OCI-M2 (cell line): ENCODE data around the gene B3GNT3.
A peak's percentile ranks its signal among the peaks of the same experiment; 100 is the strongest.

Experiments used
- DNase-seq: peaks from one replicate; lab custom pipeline; 2025; ENCODE audit not compliant: unreplicated experiment; lab: John Stamatoyannopoulos, UW

The B3GNT3 gene, protein sequence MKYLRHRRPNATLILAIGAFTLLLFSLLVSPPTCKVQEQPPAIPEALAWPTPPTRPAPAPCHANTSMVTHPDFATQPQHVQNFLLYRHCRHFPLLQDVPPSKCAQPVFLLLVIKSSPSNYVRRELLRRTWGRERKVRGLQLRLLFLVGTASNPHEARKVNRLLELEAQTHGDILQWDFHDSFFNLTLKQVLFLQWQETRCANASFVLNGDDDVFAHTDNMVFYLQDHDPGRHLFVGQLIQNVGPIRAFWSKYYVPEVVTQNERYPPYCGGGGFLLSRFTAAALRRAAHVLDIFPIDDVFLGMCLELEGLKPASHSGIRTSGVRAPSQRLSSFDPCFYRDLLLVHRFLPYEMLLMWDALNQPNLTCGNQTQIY

DNA sequence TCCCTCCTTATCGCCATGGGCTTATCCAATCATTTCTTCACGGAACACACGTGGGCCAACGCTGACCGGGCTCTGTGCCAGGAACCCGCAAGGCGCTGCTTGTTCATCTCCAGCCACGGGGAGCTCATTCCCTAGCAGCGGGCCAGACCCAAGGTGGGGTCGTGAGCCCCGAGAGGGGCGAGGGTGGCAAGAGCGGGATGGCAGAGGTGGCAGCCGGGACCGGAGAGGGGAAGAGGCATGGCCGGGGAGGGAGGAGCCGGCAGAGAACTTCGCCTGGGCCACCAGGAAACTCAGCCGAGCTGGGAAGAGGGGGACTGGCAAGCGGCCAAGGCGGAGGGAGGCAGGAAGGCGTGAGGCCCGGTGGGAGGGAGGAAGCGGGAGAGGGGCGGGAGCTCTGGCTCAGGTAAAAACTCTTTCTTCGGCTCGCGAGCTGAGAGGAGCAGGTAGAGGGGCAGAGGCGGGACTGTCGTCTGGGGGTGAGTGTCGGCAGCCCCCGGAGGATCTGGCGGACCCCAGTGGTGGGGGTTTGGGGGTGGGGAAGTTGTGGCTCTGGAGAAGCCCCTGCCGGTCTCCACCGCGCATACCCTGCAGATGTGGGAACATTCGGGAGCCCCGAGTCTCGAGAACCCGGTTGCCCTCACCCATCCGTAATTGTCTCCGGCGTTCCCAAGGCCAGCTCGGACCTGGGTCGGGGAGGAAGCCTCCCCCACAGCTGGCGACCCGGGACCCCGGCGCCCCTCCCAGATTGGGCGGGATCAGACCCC, at the start of gene B3GNT3:
TSS of gene B3GNT3 (plus strand) at position 408 of the 764 bp plus-strand sequence. CDS start 12,670 bp downstream, outside the sequence.
- no peak for DNase-seq

GRCh38 chr19:17747205-17748098, 47.5 kb upstream of the B3GNT3 start:
- DNase-seq, result peak; percentile 61

DNA sequence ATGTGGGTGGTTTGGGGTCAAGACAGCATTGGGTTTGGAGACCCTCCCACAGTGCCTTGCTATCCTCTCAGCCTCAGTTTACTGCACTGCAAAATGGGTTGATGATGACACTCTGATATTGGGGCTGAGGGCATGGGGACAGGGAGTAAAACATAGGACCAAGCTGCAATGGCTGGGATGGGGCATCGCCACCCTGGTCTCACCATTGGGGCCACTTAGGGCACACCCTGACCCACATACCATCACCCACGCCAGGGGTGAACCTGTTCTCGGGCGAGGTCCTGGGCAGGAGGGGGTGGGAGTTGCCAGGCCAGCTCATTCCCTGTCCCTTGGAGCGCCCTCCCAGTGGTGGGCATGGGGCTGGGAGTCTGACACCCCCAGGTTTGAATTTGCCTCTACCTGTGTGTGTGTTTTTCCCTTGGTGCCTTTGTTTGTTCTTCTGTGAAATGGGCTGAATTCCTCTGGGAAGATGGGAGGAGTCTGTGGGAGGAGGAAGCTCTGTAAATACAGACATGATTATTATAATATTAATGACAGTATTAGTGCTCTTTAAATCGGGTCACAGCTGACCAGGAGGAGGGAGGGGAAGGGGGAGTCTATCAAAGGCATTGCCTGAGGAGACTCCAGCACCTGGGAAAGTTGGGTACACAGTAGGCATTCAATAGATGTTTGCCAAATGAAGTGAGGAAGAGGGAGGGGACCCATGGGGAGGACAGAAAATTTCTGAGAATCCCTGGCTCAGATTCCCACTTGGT, 45.9 kb upstream of the B3GNT3 start:
- DNase-seq, result no peak

GRCh38 chr19:17749912-17750317, 45.0 kb upstream of the B3GNT3 start:
- DNase-seq, result no peak

- no peak for DNase-seq
Measured at GRCh38 chr19:17751103-17751911, 43.6 kb upstream of the B3GNT3 start, which contains the start of gene FCHO1. Gene FCHO1 (plus strand): TSS chr19:17751477. CDS start chr19:17755165, 3,688 bp downstream.

DNA sequence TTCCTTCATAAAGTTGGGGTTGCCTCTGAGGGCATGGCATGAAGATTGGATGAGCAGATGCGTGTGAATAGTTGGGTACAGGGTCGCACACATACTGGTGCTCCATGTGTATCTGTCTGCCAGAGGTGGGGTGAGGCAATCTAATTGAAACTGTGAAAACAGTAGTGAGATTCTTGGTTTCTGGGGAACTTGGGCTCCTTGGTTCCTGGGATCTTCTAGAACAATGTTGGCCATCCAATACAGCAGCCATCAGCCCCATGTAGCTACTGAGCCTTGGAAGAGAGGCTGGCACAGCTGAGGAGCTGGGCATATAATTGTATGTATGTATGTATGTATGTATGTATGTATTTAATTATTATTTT, 43.0 kb upstream of the B3GNT3 start:
- DNase-seq, result no peak

DNA sequence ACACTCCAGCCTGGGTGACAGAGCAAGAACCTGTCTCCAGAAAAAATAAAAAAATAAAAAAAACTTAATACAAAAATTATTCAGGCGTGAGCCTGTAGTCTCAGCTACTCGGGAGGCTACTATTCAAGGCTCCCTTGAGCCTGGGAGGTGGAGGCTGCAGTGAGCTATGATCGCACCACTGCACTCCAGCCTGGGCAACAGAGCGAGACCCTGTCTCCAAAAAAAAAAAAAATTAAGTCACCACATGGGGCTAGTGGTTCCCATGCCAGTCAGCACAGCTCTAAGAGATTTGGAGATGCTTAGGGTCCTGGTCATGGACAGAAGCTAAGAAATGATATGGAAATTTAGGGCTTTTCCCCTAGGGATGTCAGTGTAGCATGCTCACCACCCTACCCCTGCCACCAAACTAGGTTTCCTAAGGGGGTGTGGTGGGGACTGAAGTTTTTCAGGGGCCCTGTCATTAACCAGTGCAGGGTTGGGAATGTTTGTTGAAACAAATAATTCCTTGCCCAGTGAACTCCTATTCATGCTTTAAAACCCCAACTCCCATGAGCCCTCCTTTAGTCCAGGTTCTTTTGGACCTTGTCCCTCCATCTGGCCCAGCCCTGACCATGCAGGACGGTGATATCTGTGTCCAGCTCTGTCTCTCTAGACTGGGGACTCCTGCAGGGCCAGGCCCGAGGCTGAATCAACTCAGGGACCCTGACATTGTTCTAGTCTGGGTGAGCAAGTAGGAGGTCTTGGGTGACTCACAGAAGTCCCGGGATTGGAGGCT, 41.9 kb upstream of the B3GNT3 start:
- DNase-seq, result no peak

- DNase-seq, result no peak
Measured at GRCh38 chr19:17753976-17754375, 41.0 kb upstream of the B3GNT3 start.

GRCh38 chr19:17754634-17755442, 40.1 kb upstream of the B3GNT3 start:
- no peak for DNase-seq

GRCh38 chr19:17755443-17755890, 39.5 kb upstream of the B3GNT3 start:
- no peak for DNase-seq

GRCh38 chr19:17755977-17756670, 38.8 kb upstream of the B3GNT3 start:
- no peak for DNase-seq

DNA sequence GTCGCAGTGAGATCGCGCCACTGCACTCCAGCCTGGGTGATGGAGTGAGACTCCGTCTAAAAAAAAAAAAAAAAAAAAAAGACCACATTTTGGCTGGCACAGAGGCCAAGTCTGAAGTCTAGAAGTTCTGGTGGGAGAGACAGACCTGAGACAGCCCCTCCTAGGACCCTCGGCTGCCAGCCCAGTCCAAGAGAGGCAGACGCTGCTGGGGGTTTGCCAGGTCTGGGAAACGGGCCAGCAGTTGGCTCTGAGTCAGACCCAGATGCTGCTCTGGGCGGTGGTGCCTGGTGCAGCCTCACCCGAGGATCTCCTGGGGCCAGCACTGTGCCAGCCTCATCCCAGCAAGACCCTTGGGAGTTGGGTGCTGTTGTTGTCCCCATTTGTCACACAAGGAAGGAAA, 37.8 kb upstream of the B3GNT3 start:
- no peak for DNase-seq

- DNase-seq, result no peak
Measured at GRCh38 chr19:17758515-17758914, 36.4 kb upstream of the B3GNT3 start.

- no peak for DNase-seq
Measured at GRCh38 chr19:17761148-17761547, 33.8 kb upstream of the B3GNT3 start.

DNA sequence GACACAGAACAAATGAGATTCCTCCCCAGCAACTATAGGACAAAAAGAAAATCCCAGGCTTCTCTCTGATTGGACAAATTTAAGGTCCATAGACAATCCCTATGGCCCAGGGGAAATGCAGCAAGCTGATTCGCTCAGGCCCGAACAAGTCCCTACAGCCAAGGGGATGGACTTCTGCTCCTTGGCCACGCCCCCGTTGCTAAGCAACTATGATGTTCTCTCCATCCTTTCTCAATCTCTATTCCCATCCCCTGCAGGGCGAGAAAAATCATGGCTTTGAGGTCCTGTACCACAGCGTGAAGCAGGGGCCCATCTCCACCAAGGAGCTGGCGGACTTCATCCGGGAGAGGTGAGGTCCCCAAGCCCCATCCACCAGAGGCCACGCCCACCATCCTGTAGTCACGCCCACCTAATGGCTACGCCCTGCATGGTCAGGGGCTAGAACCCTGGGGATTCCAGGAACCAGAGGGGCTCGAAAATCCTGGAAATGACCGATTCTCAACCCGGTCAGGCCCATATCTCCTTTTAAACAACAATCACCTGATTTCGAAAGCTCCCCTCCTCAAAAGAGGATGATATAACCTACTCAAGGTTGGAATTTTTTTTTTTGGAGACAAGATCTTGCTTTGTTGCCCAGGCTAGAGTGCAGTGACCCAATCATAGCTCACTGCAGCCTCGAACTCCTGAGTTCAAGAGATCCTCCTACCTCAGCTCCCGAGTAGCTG, 32.3 kb upstream of the B3GNT3 start:
- DNase-seq, result no peak

GRCh38 chr19:17764348-17764747, 30.6 kb upstream of the B3GNT3 start:
- DNase-seq, result no peak
